HepG2 (cell line): ENCODE data around the gene ANAPC16. TPM values are rescaled to one million over a fixed set of nuclear protein-coding genes. Genes with fewer than 3 reads are reported as not detected.
A peak's percentile ranks its signal among the peaks of the same experiment; 100 is the strongest.

ENCODE experiments used
- AKNA ChIP-seq: sonication (generic); formaldehyde crosslinking; IDR thresholded peaks from 2 replicates; pipeline ENCODE4 v1.4.0; 2020; ENCODE audit warnings: missing genetic modification reagents, borderline replicate concordance
- BHLHE40 ChIP-seq: IDR thresholded peaks from 2 replicates; pipeline ENCODE4 v1.6.1; 2011; ENCODE audit warnings: low read length, improper control_type of control experiment
- ERF ChIP-seq: IDR thresholded peaks from 2 replicates; pipeline ENCODE4 v1.6.1; 2018; ENCODE audit warnings: missing biosample characterization, missing genetic modification reagents
- KLF9 ChIP-seq: IDR thresholded peaks from 2 replicates; pipeline ENCODE4 v1.6.1; 2016; ENCODE audit warnings: low read depth
- NCOA2 ChIP-seq: sonication (generic); formaldehyde crosslinking; IDR thresholded peaks from 2 replicates; pipeline ENCODE4 v1.8.0; 2022; ENCODE audit warnings: inconsistent platforms
- PHF20 ChIP-seq: sonication (generic); formaldehyde crosslinking; IDR thresholded peaks from 2 replicates; pipeline ENCODE4 v1.5.0; 2020; ENCODE audit warnings: mild to moderate bottlenecking, missing genetic modification reagents
- RAD21 ChIP-seq: fragments of 450-650 bp; formaldehyde crosslinking; IDR thresholded peaks from 2 replicates; pipeline ENCODE4 v1.5.0; 2020; ENCODE audit warnings: mild to moderate bottlenecking
- RARG ChIP-seq: sonication (generic); formaldehyde crosslinking; IDR thresholded peaks from 2 replicates; pipeline ENCODE4 v1.4.0; 2020; ENCODE audit warnings: low read depth, mild to moderate bottlenecking, missing genetic modification reagents
- SP4 ChIP-seq: sonication (generic); formaldehyde crosslinking; IDR thresholded peaks from 2 replicates; pipeline ENCODE4 v1.8.1; 2023; ENCODE audit warnings: mild to moderate bottlenecking, missing genetic modification reagents
- TCF7 ChIP-seq: sonication (generic); IDR thresholded peaks from 2 replicates; pipeline ENCODE4 v1.6.1; 2016; ENCODE audit warnings: antibody characterized with exemption, low read depth
- TEAD3 ChIP-seq: optimal IDR thresholded peaks from 2 replicates; pipeline ENCODE3; 2016; ENCODE audit warnings: borderline replicate concordance
- ZFP36L1 ChIP-seq: sonication (generic); formaldehyde crosslinking; IDR thresholded peaks from 2 replicates; pipeline ENCODE4 v1.8.0; 2022; ENCODE audit warnings: mild to moderate bottlenecking, missing genetic modification reagents, moderate library complexity
- ZNF207 ChIP-seq: fragments of 450-650 bp; IDR thresholded peaks from 2 replicates; pipeline ENCODE4 v1.6.1; 2016; ENCODE audit warnings: antibody characterized with exemption, borderline replicate concordance
- ZNF225 ChIP-seq: sonication (generic); formaldehyde crosslinking; IDR thresholded peaks from 2 replicates; pipeline ENCODE4 v1.4.0; 2020; ENCODE audit warnings: mild to moderate bottlenecking, missing genetic modification reagents
- ZNF292 ChIP-seq: sonication (generic); formaldehyde crosslinking; IDR thresholded peaks from 2 replicates; pipeline ENCODE4 v1.8.1; 2022; ENCODE audit warnings: mild to moderate bottlenecking, low read depth, missing genetic modification reagents, borderline replicate concordance
- ZXDC ChIP-seq: sonication (generic); formaldehyde crosslinking; IDR thresholded peaks from 2 replicates; pipeline ENCODE4 v1.5.0; 2020; ENCODE audit warnings: mild to moderate bottlenecking, missing genetic modification reagents
- polyA plus RNA-seq, 8 experiments: library from polyadenylated mRNA; depleted of rRNA in 3 of 8; stranded (reverse) in 7 of 8; unstranded in 1 of 8; fragments of >200 nt; fragmentation: Illumina TruSeq in 4 of 8; extraction: Trizol in 4 of 8; gene quantifications; 2 replicates each; pipeline versions ENCODE4 v1.2.1 to v1.2.3, GENCODE V29; 2011 to 2016; ENCODE audit warnings: low read depth in 4 of 8, missing spikeins in 1 of 8, mixed read lengths in 1 of 8; ENCODE audit not compliant: insufficient read depth in 1 of 8
- total RNA-seq, 5 experiments: library from RNA; depleted of rRNA; stranded (reverse); fragments of >200 nt; fragmentation: Illumina TruSeq; extraction: Trizol; gene quantifications; 2 replicates each; pipeline ENCODE4 v1.2.3, GENCODE V29; 2016; ENCODE audit warnings: low read depth in 1 of 5
- TF ChIP-seq, protein P1 (sequence below): sonication (generic); formaldehyde crosslinking; IDR thresholded peaks from 2 replicates; pipeline ENCODE4 v1.8.0; 2022; ENCODE audit warnings: low read depth, missing genetic modification reagents
- TF ChIP-seq, protein P2 (sequence below): IDR thresholded peaks from 2 replicates; pipeline ENCODE4 v1.6.1; 2016; ENCODE audit warnings: mild to moderate bottlenecking
- TF ChIP-seq, protein P3 (sequence below): sonication (generic); formaldehyde crosslinking; IDR thresholded peaks from 2 replicates; pipeline ENCODE4 v1.5.1; 2020; ENCODE audit warnings: missing genetic modification reagents, mild to moderate bottlenecking, borderline replicate concordance

The ANAPC16 gene
- total and polyA plus RNA-seq, 2 of the 13 experiments (the other 11 are each of a cell fraction or from before 2014, with no cell fraction given), result 74.8 to 89.4 TPM

DNA sequence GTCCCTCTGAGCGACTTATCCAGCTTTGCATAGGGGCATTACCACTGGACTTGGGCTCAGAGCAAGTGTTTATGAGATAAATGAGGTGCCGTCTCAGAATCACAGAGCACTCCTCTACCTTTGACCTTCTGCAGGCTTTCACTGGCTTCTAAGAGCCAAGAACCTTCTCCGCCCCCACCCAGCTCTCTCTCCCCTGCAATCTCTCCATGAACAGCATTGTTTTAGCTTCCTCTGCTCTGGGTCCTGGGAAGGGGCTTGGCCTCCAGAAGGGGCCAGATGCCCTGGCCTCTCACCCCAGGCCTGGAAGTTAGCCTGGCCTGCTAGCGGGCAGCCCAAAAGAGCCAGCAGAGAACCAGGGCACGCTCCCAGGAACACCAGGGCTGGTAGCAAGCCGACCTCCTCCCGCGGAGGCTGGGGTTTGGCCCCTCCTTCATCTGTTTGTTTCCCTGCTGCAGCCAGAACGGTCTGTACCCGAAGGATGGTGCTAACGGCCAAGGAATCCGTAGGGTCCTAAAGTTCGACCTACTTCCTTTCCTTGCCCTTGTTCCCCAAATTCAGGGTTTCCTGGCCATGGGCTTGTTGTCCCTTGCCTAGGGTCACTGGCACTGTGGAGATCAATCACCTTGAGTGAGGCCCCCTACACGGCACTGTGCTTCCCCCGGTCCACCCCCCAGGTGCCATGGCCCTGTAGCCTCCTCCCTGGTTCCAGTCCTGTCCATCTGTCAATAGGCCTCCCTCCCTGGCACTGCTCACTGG is 39.2 kb downstream of the ANAPC16 start (continued):
- no peak for TF ChIP-seq ZXDC (CRISPR knock-in tag)
- no peak for TF ChIP-seq RARG (CRISPR knock-in tag)
- no peak for TF ChIP-seq BHLHE40
- no peak for TF ChIP-seq KLF9
- TF ChIP-seq, protein P1, sequence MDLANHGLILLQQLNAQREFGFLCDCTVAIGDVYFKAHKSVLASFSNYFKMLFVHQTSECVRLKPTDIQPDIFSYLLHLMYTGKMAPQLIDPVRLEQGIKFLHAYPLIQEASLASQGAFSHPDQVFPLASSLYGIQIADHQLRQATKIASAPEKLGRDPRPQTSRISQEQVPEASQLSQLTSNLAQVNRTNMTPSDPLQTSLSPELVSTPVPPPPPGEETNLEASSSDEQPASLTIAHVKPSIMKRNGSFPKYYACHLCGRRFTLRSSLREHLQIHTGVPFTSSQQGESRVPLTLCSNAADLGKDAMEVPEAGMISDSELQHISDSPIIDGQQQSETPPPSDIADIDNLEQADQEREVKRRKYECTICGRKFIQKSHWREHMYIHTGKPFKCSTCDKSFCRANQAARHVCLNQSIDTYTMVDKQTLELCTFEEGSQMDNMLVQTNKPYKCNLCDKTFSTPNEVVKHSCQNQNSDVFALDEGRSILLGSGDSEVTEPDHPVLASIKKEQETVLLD, result no peak
- TF ChIP-seq ERF (CRISPR knock-in tag), result peak; percentile 20; the same call in 1 of the 2 replicates
- TF ChIP-seq AKNA, result no peak
- TF ChIP-seq ZNF207, result no peak
- no peak for TF ChIP-seq ZNF225 (CRISPR knock-in tag)
- no peak for TF ChIP-seq PHF20
- TF ChIP-seq ZNF292 (CRISPR knock-in tag), result peak; percentile 94
- TF ChIP-seq RAD21, result no peak
- peak; percentile 57 for TF ChIP-seq TEAD3 (CRISPR knock-in tag)
- no peak for TF ChIP-seq TCF7
- TF ChIP-seq, protein P2, sequence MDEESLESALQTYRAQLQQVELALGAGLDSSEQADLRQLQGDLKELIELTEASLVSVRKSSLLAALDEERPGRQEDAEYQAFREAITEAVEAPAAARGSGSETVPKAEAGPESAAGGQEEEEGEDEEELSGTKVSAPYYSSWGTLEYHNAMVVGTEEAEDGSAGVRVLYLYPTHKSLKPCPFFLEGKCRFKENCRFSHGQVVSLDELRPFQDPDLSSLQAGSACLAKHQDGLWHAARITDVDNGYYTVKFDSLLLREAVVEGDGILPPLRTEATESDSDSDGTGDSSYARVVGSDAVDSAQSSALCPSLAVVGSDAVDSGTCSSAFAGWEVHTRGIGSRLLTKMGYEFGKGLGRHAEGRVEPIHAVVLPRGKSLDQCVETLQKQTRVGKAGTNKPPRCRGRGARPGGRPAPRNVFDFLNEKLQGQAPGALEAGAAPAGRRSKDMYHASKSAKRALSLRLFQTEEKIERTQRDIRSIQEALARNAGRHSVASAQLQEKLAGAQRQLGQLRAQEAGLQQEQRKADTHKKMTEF (CRISPR knock-in tag), result no peak
- peak; percentile 43; the same call in 1 of the 2 replicates for TF ChIP-seq SP4 (CRISPR knock-in tag)
- peak; percentile 21; the same call in 1 of the 2 replicates for TF ChIP-seq NCOA2 (CRISPR knock-in tag)
- TF ChIP-seq ZFP36L1 (CRISPR knock-in tag), result no peak
- TF ChIP-seq, protein P3, sequence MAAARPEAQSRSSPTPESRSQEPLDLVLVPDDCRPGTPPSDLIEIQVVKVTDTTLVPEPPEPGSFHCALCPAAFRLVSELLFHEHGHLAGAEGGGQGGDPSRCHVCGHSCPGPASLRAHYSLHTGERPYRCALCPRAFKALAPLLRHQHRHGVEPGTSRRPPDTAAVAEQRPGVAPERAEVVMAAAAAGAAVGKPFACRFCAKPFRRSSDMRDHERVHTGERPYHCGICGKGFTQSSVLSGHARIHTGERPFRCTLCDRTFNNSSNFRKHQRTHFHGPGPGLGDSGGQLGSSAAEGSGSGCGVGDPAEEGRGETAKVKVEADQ (CRISPR knock-in tag), result peak; percentile 70; the same call in 1 of the 2 replicates
